Liver (tissue), 9 donors: ENCODE measurements around the gene XRCC1. TPM values are rescaled to one million over a fixed set of nuclear protein-coding genes. Genes with fewer than 3 reads are reported as not detected.

ENCODE experiments used
- DNase-seq: peaks from one replicate; pipeline ENCODE4 v3.0.0-alpha.2; 2017; ENCODE audit warnings: low spot score
- H3K27ac ChIP-seq, 2 donors: one replicate each; pipeline ENCODE4 v1.7.0; 2013; ENCODE audit warnings: inconsistent platforms in 2 of 2, low read length in 2 of 2, control low read depth in 1 of 2, low read depth in 1 of 2, mild to moderate bottlenecking in 1 of 2
- H3K27me3 ChIP-seq, 4 donors: one replicate each; pipeline versions ENCODE4 v1.6.1 to v1.7.0; 2013; ENCODE audit warnings: low read length in 3 of 4, inconsistent platforms in 1 of 4, mild to moderate bottlenecking in 1 of 4, moderate library complexity in 1 of 4; ENCODE audit not compliant: control insufficient read depth in 4 of 4, insufficient read depth in 4 of 4
- H3K36me3 ChIP-seq, 4 donors: one replicate each; pipeline versions ENCODE4 v1.6.1 to v1.7.0; 2013; ENCODE audit warnings: low read length in 3 of 4, mild to moderate bottlenecking in 3 of 4, low read depth in 1 of 4, moderate library complexity in 1 of 4; ENCODE audit not compliant: control insufficient read depth in 4 of 4, insufficient read depth in 3 of 4
- H3K4me1 ChIP-seq, 4 donors: one replicate each; pipeline versions ENCODE4 v1.6.1 to v1.7.0; 2013; ENCODE audit warnings: low read length in 3 of 4, mild to moderate bottlenecking in 3 of 4, moderate library complexity in 1 of 4; ENCODE audit not compliant: control insufficient read depth in 4 of 4, insufficient read depth in 4 of 4
- H3K4me3 ChIP-seq, 3 donors: one replicate each; pipeline versions ENCODE4 v1.6.1 to v1.7.0; 2013; ENCODE audit warnings: low read length in 3 of 3, control low read depth in 1 of 3, low read depth in 1 of 3, mild to moderate bottlenecking in 1 of 3
- H3K9ac ChIP-seq, 2 donors: one replicate each; pipeline ENCODE4 v1.7.0; 2013; ENCODE audit warnings: low read length in 2 of 2, mild to moderate bottlenecking in 2 of 2, moderate library complexity in 2 of 2, control low read depth in 1 of 2, low read depth in 1 of 2
- H3K9me3 ChIP-seq, 4 donors: one replicate each; pipeline versions ENCODE4 v1.6.1 to v1.7.0; 2013; ENCODE audit warnings: low read length in 3 of 4; ENCODE audit not compliant: control insufficient read depth in 4 of 4
- CTCF ChIP-seq: fragments of 150-350 bp; IDR thresholded peaks from 2 replicates; pipeline ENCODE4 v1.5.1; 2017; ENCODE audit warnings: improper control_type of control experiment, low read depth, low read length; ENCODE audit not compliant: missing input control
- FOXA2 ChIP-seq: IDR thresholded peaks from 2 replicates; pipeline ENCODE4 v1.6.1; 2016; ENCODE audit warnings: antibody characterized with exemption
- GABPA ChIP-seq, 2 donors: IDR thresholded peaks in 1 of 2; conservative IDR thresholded peaks in 1 of 2; 2 replicates each; pipeline ENCODE4 v1.6.1; 2016; ENCODE audit warnings: antibody characterized with exemption in 2 of 2, mild to moderate bottlenecking in 1 of 2, moderate library complexity in 1 of 2
- JUND ChIP-seq, 2 donors: IDR thresholded peaks; 2 replicates each; pipeline ENCODE4 v1.6.1; 2016; ENCODE audit warnings: antibody characterized with exemption in 2 of 2
- MAX ChIP-seq: IDR thresholded peaks from 2 replicates; pipeline ENCODE4 v1.6.1; 2016; ENCODE audit warnings: antibody characterized with exemption
- NR2F2 ChIP-seq: IDR thresholded peaks from 2 replicates; pipeline ENCODE4 v1.6.1; 2016; ENCODE audit warnings: antibody characterized with exemption
- RAD21 ChIP-seq, 2 donors: IDR thresholded peaks; 2 replicates each; pipeline ENCODE4 v1.6.1; 2016; ENCODE audit warnings: antibody characterized with exemption in 2 of 2, mild to moderate bottlenecking in 2 of 2
- REST ChIP-seq: IDR thresholded peaks from 2 replicates; pipeline ENCODE4 v1.6.1; 2016; ENCODE audit warnings: antibody characterized with exemption, mild to moderate bottlenecking
- ZBTB33 ChIP-seq: IDR thresholded peaks from 2 replicates; pipeline ENCODE4 v1.6.1; 2016; ENCODE audit warnings: antibody characterized with exemption
- WGBS: extraction: QIAGEN DNeasy Blood & Tissue Kit; methylation state at CpG from one replicate; pipeline ENCODE4 v1.1.7; 2013; 5-methylcytosine and 5-hydroxymethylcytosine counted together
- polyA plus RNA-seq, 2 donors: library from polyadenylated mRNA; stranded (reverse) in 1 of 2; unstranded in 1 of 2; fragments of 200-250 nt in 1 of 2; fragments of >200 nt in 1 of 2; fragmentation: Nextera tagmentation in 1 of 2; extraction: Ambion mirVana in 1 of 2; gene quantifications; one replicate each; pipeline versions ENCODE4 v1.2.1 to v1.2.3, GENCODE V29; 2013 to 2015
- total RNA-seq, 2 donors: library from RNA; depleted of rRNA; stranded (reverse); fragments of >200 nt; gene quantifications; one replicate each; pipeline ENCODE4 v1.2.3, GENCODE V29; 2014
- donor health status: healthy.
- donor health status: healthy.
- donor health status: healthy.
- donor health status: healthy.
- donor health status: healthy.

XRCC1 gene
- total and polyA plus RNA-seq, 4 donors, result 3.6 to 9.8 (median 4.9) TPM

GRCh38 chr19:43595605-43595998, 20.3 kb upstream of the XRCC1 start:
- Histone ChIP-seq H3K4me1 (peaks cover 6 to 40% (median 33%) of the 10 kb centered on the region in 4 donors), H3K27ac (peak overlapping the region; percentile 84 to 88), H3K27me3 (no peaks in the 10 kb centered on the region), H3K4me3 (peak overlapping the region; percentile 70 to 83 (median 81)), H3K9ac (peak overlapping the region; percentile 72 to 96), H3K36me3 (peaks cover 8 to 30% (median 13%) of the 10 kb centered on the region in 4 donors), H3K9me3 (no peaks in the 10 kb centered on the region)
- whole genome bisulfite sequencing, result 2% methylated on average over 18 of the region's 18 CpGs
- TF ChIP-seq GABPA (IDR thresholded peaks at IDR 0.05 in 1 of 2, conservative IDR thresholded peaks at IDR 0.05 in 1 of 2) (no peak), NR2F2 (no peak), FOXA2 (no peak), ZBTB33 (no peak), MAX (no peak), REST (no peak), CTCF (no peak)
- no peak for DNase-seq

- TF ChIP-seq JUND (IDR thresholded peaks at IDR 0.05) (no peak), RAD21 (IDR thresholded peaks at IDR 0.05) (peak; percentile 70 to 82), CTCF (peak; percentile 57)
- Histone ChIP-seq H3K4me3 (peak overlapping the region; percentile 70 to 83 (median 81)), H3K27me3 (no peaks in the 10 kb centered on the region), H3K4me1 (peaks cover 6 to 40% (median 33%) of the 10 kb centered on the region in 4 donors), H3K36me3 (peaks cover 8 to 30% (median 10%) of the 10 kb centered on the region in 4 donors), H3K9me3 (no peaks in the 10 kb centered on the region), H3K27ac (peak overlapping the region; percentile 84 to 88), H3K9ac (peak overlapping the region; percentile 72 to 96)
- WGBS, result 2% methylated on average over 64 of the region's 64 CpGs
- peak; percentile 65 for DNase-seq
Measured at GRCh38 chr19:43594710-43595604, 19.6 kb upstream of the XRCC1 start.
